ENCODE data around the gene ATP5F1C. TPM values are rescaled to one million over a fixed set of nuclear protein-coding genes. Genes with fewer than 3 reads are reported as not detected.

Gene ATP5F1C
- polyA plus RNA-seq, 1 of the 3 experiments (the other 2 are of a cell fraction), result 299 TPM

DNA sequence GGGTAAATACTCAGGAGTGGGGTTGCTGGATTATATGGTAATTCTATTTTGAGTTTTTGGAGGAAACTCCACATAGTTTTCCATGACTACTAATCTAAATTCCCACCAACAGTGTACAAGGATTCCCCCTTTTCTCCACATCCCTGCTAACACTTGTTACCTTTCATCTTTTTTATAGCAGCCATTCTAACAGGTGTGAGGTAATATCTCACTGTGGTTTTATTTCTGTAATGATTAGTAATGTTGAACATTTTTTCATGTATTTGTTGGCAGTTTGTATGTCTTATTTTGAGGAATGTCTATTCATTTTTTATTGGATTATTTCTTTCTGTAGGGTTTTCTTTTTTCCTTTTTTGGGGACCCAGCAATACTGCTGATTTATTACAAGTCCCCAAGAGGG is 45.2 kb downstream of the ATP5F1C start:
- POLR2A ChIA-PET, result no interaction called here
- H2AFZ ChIP-seq (ENCODE audit: low read depth), result no peak overlapping the region
- H3F3A ChIP-seq (replicated peaks; ENCODE audit: insufficient read depth), result no peaks in the 10 kb centered on the region
- no peaks in the 10 kb centered on the region for H3K4me1 ChIP-seq (ENCODE audit: control insufficient read depth in 1 of 2, insufficient read depth in 2 of 2, low read depth in 1 of 2, low read length in 1 of 2)
- H3K79me2 ChIP-seq (ENCODE audit: insufficient read depth), result peaks cover 65% of the 10 kb centered on the region
- TF ChIP-seq, protein P1, sequence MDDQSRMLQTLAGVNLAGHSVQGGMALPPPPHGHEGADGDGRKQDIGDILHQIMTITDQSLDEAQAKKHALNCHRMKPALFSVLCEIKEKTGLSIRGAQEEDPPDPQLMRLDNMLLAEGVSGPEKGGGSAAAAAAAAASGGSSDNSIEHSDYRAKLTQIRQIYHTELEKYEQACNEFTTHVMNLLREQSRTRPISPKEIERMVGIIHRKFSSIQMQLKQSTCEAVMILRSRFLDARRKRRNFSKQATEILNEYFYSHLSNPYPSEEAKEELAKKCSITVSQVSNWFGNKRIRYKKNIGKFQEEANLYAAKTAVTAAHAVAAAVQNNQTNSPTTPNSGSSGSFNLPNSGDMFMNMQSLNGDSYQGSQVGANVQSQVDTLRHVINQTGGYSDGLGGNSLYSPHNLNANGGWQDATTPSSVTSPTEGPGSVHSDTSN (IDR thresholded peaks at IDR 0.05), result no peak
- TF ChIP-seq NRF1 (IDR thresholded peaks at IDR 0.05; ENCODE audit: low read depth, low read length), result no peak
- TF ChIP-seq MXI1 (IDR thresholded peaks at IDR 0.05; ENCODE audit: low read depth, low read length), result no peak
- TF ChIP-seq SMC3 (IDR thresholded peaks at IDR 0.05; ENCODE audit: low read depth, low read length), result no peak
- no peak for TF ChIP-seq RXRA (IDR thresholded peaks at IDR 0.05; ENCODE audit: borderline replicate concordance, low read depth)
- TF ChIP-seq, protein P2, sequence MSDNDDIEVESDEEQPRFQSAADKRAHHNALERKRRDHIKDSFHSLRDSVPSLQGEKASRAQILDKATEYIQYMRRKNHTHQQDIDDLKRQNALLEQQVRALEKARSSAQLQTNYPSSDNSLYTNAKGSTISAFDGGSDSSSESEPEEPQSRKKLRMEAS (IDR thresholded peaks at IDR 0.05; ENCODE audit: low read depth), result no peak
- no peak for TF ChIP-seq NFIC (IDR thresholded peaks at IDR 0.05; ENCODE audit: borderline replicate concordance)
- TF ChIP-seq, protein P3, sequence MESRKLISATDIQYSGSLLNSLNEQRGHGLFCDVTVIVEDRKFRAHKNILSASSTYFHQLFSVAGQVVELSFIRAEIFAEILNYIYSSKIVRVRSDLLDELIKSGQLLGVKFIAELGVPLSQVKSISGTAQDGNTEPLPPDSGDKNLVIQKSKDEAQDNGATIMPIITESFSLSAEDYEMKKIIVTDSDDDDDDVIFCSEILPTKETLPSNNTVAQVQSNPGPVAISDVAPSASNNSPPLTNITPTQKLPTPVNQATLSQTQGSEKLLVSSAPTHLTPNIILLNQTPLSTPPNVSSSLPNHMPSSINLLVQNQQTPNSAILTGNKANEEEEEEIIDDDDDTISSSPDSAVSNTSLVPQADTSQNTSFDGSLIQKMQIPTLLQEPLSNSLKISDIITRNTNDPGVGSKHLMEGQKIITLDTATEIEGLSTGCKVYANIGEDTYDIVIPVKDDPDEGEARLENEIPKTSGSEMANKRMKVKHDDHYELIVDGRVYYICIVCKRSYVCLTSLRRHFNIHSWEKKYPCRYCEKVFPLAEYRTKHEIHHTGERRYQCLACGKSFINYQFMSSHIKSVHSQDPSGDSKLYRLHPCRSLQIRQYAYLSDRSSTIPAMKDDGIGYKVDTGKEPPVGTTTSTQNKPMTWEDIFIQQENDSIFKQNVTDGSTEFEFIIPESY (IDR thresholded peaks at IDR 0.05; ENCODE audit: borderline replicate concordance, low read depth), result no peak
- H3K27me3 ChIP-seq (ENCODE audit: insufficient read depth), result no peaks in the 10 kb centered on the region
- no peaks in the 10 kb centered on the region for H4K20me1 ChIP-seq (ENCODE audit: insufficient read depth)
- H3K4me3 ChIP-seq (ENCODE audit: low read depth in 2 of 2, low read length in 1 of 2), result no peak overlapping the region
- H3K36me3 ChIP-seq (replicated peaks in 1 of 2; ENCODE audit: control insufficient read depth in 1 of 2, insufficient read depth in 2 of 2, low read length in 1 of 2), result no peaks in the 10 kb centered on the region
- no peak for DNase-seq
- no peak overlapping the region for H3K9ac ChIP-seq
- H3K27ac ChIP-seq (ENCODE audit: low read depth in 2 of 2, low read length in 1 of 2), result no peak overlapping the region
- no peak overlapping the region for H3K4me2 ChIP-seq
- H3K9me2 ChIP-seq, result no peaks in the 10 kb centered on the region
- CTCF ChIA-PET, result no interaction called here
- no peaks in the 10 kb centered on the region for H3K9me3 ChIP-seq

DNA sequence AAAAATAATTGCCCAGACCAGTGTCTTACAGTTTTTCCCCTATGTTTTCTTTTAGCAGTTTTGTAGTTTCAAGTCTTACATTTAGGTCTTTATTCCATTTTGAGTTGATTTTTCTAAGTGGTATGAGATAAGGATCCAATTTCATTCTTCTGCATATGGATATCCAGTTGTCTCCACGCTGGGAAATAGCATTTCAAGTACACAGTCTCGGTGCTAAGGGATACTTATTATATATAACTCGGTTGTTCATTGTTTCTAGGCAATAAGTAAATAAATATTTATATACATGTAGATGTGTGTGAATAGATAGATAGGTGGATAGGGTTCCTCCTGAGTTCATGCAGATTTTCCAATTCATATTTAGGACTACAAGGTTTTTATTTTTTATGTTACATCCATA is 46.3 kb downstream of the ATP5F1C start:
- DNase-seq, result no peak
- ChIA-PET POLR2A (no interaction called here), CTCF (no interaction called here)
- Histone ChIP-seq H4K20me1 (ENCODE audit: insufficient read depth) (no peaks in the 10 kb centered on the region), H2AFZ (ENCODE audit: low read depth) (no peak overlapping the region), H3K4me2 (no peak overlapping the region), H3K4me3 (ENCODE audit: low read depth in 2 of 2, low read length in 1 of 2) (no peak overlapping the region), H3K27ac (ENCODE audit: low read depth in 2 of 2, low read length in 1 of 2) (no peak overlapping the region), H3K9ac (no peak overlapping the region), H3K79me2 (ENCODE audit: insufficient read depth) (peaks cover 60% of the 10 kb centered on the region), H3K4me1 (ENCODE audit: control insufficient read depth in 1 of 2, insufficient read depth in 2 of 2, low read depth in 1 of 2, low read length in 1 of 2) (no peaks in the 10 kb centered on the region), H3K9me3 (no peaks in the 10 kb centered on the region), H3K36me3 (replicated peaks in 1 of 2; ENCODE audit: control insufficient read depth in 1 of 2, insufficient read depth in 2 of 2, low read length in 1 of 2) (no peaks in the 10 kb centered on the region), H3F3A (replicated peaks; ENCODE audit: insufficient read depth) (no peaks in the 10 kb centered on the region), H3K27me3 (ENCODE audit: insufficient read depth) (no peaks in the 10 kb centered on the region), H3K9me2 (no peaks in the 10 kb centered on the region)
- 98% methylated on average over 3 of the region's 3 CpGs for WGBS (ENCODE audit: low lambda C conversion rate)
- TF ChIP-seq ELF1 (IDR thresholded peaks at IDR 0.05) (no peak), RAD21 (IDR thresholded peaks at IDR 0.05; ENCODE audit: low read length) (no peak), FOSL2 (IDR thresholded peaks at IDR 0.05; ENCODE audit: borderline replicate concordance, low read depth) (no peak), TAF1 (IDR thresholded peaks at IDR 0.05; ENCODE audit: borderline replicate concordance, low read depth, low read length) (no peak)
- TF ChIP-seq, protein P4, sequence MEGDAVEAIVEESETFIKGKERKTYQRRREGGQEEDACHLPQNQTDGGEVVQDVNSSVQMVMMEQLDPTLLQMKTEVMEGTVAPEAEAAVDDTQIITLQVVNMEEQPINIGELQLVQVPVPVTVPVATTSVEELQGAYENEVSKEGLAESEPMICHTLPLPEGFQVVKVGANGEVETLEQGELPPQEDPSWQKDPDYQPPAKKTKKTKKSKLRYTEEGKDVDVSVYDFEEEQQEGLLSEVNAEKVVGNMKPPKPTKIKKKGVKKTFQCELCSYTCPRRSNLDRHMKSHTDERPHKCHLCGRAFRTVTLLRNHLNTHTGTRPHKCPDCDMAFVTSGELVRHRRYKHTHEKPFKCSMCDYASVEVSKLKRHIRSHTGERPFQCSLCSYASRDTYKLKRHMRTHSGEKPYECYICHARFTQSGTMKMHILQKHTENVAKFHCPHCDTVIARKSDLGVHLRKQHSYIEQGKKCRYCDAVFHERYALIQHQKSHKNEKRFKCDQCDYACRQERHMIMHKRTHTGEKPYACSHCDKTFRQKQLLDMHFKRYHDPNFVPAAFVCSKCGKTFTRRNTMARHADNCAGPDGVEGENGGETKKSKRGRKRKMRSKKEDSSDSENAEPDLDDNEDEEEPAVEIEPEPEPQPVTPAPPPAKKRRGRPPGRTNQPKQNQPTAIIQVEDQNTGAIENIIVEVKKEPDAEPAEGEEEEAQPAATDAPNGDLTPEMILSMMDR (IDR thresholded peaks at IDR 0.05), result no peak
- TF ChIP-seq, protein P5, sequence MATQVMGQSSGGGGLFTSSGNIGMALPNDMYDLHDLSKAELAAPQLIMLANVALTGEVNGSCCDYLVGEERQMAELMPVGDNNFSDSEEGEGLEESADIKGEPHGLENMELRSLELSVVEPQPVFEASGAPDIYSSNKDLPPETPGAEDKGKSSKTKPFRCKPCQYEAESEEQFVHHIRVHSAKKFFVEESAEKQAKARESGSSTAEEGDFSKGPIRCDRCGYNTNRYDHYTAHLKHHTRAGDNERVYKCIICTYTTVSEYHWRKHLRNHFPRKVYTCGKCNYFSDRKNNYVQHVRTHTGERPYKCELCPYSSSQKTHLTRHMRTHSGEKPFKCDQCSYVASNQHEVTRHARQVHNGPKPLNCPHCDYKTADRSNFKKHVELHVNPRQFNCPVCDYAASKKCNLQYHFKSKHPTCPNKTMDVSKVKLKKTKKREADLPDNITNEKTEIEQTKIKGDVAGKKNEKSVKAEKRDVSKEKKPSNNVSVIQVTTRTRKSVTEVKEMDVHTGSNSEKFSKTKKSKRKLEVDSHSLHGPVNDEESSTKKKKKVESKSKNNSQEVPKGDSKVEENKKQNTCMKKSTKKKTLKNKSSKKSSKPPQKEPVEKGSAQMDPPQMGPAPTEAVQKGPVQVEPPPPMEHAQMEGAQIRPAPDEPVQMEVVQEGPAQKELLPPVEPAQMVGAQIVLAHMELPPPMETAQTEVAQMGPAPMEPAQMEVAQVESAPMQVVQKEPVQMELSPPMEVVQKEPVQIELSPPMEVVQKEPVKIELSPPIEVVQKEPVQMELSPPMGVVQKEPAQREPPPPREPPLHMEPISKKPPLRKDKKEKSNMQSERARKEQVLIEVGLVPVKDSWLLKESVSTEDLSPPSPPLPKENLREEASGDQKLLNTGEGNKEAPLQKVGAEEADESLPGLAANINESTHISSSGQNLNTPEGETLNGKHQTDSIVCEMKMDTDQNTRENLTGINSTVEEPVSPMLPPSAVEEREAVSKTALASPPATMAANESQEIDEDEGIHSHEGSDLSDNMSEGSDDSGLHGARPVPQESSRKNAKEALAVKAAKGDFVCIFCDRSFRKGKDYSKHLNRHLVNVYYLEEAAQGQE (IDR thresholded peaks at IDR 0.05; ENCODE audit: low read depth, low read length), result no peak

Measured in SK-N-SH (cell line).